H1 (cell line): ENCODE results near the gene RIIAD1. TPM values are rescaled to one million over a fixed set of nuclear protein-coding genes. Genes with fewer than 3 reads are reported as not detected.

ENCODE experiments used
- CBX8 ChIP-seq: fragments of 300-800, 300-1000 bp; sonication (generic); IDR thresholded peaks from 2 replicates; pipeline ENCODE4 v1.7.1; 2016; ENCODE audit warnings: low read depth, low read length, borderline replicate concordance
- E2F6 ChIP-seq: IDR thresholded peaks from 2 replicates; pipeline ENCODE4 v1.6.1; 2012; ENCODE audit warnings: inconsistent platforms
- HDAC2 ChIP-seq, 2 experiments: fragments of 300-600 bp in 1 of 2; sonication (generic) in 1 of 2; IDR thresholded peaks; 2 replicates each; pipeline ENCODE4 v1.6.1; 2011 to 2012; ENCODE audit warnings: low read depth in 2 of 2, low read length in 2 of 2, mild to moderate bottlenecking in 2 of 2, moderate library complexity in 2 of 2, borderline replicate concordance in 1 of 2, inconsistent platforms in 1 of 2
- JUND ChIP-seq: IDR thresholded peaks from 2 replicates; pipeline ENCODE4 v1.6.1; 2011; ENCODE audit warnings: mild to moderate bottlenecking, improper control_type of control experiment, low read length
- PHF8 ChIP-seq: fragments of 200-600 bp; sonication (generic); conservative IDR thresholded peaks from 2 replicates; pipeline ENCODE4 v1.7.1; 2012; ENCODE audit warnings: low read depth, mild to moderate bottlenecking, inconsistent platforms, low read length, moderate library complexity
- SP4 ChIP-seq: IDR thresholded peaks from 2 replicates; pipeline ENCODE4 v1.6.1; 2012; ENCODE audit warnings: low read length, inconsistent platforms
- SUZ12 ChIP-seq: fragments of 200-600 bp; sonication (generic); IDR thresholded peaks from 2 replicates; pipeline ENCODE4 v1.6.1; 2012; ENCODE audit warnings: mild to moderate bottlenecking, inconsistent platforms, low read length, moderate library complexity, mixed read lengths
- TBP ChIP-seq: IDR thresholded peaks from 2 replicates; pipeline ENCODE4 v1.6.1; 2011; ENCODE audit warnings: low read depth, low read length, improper control_type of control experiment
- polyA plus RNA-seq, 7 experiments: library from polyadenylated mRNA; depleted of rRNA in 3 of 7; stranded (reverse) in 5 of 7; unstranded in 2 of 7; fragments of >200 nt in 5 of 7; fragments of 200-250 nt in 2 of 7; gene quantifications; 1 replicate in 5 of 7; 2 replicates in 1 of 7; 4 replicates in 1 of 7; pipeline versions ENCODE4 v1.2.1 to v1.2.3, GENCODE V29; 2011 to 2013; ENCODE audit warnings: missing spikeins in 2 of 7, mixed read lengths in 2 of 7
- total RNA-seq: library from RNA; stranded (reverse); fragmentation: NEBNext Ultra II Directional; extraction: Animal tissue kit (Norgen Biotek cat#: 25700); gene quantifications from 2 replicates; pipeline ENCODE4 v1.2.1, GENCODE V29; 2021

Gene RIIAD1
- total and polyA plus RNA-seq, 2 of the 8 experiments (the other 6 are each of a cell fraction or from before 2014, with no cell fraction given): not detected

GRCh38 chr1:151711044-151711800 lies 10.1 kb upstream of the RIIAD1 start (continued):
- TF ChIP-seq CBX8 (no peak), TBP (no peak), E2F6 (no peak), SUZ12 (no peak), JUND (no peak), PHF8 (no peak), HDAC2 (IDR thresholded peaks at IDR 0.05; ENCODE audit: borderline replicate concordance in 1 of 2, low read depth in 2 of 2, low read length in 2 of 2) (no peak), SP4 (no peak)
